MCF 10A (cell line): Measurements from ENCODE around the gene ELMO3. TPM values are rescaled to one million over a fixed set of nuclear protein-coding genes. Genes with fewer than 3 reads are reported as not detected.

Experiments used
- BruUV-seq: library from RNA; stranded (reverse); fragments of 400-500 nt; replicated peaks from 2 replicates; lab custom pipeline; 2021; lab: Mats Ljungman, UMichigan
- CTCF ChIA-PET: fragments of 300-600 bp; sonication (Branson Sonifier 250); formaldehyde crosslinking; extraction: SDS; loops from one replicate; lab custom pipeline; 2021; ENCODE audit warnings: antibody characterized with exemption, inconsistent platforms; lab: Yijun Ruan, JAX
- POLR2A ChIA-PET: fragments of 300-600, 350-650 bp; sonication (Branson Sonifier 250); formaldehyde crosslinking; extraction: SDS; loops from one replicate; lab custom pipeline; 2020; ENCODE audit warnings: antibody characterized with exemption, inconsistent platforms; lab: Yijun Ruan, JAX
- DNase-seq: peaks from one replicate; pipeline ENCODE4 v3.0.0-alpha.2; 2018; ENCODE audit not compliant: unreplicated experiment
- H3K27ac Mint-ChIP-seq: one replicate; pipeline ENCODE4 v1.8.0; 2022; ENCODE audit warnings: mild to moderate bottlenecking, low read depth, mixed read lengths; ENCODE audit not compliant: unreplicated experiment
- H3K27me3 Mint-ChIP-seq: one replicate; pipeline ENCODE4 v1.8.0; 2022; ENCODE audit warnings: mixed read lengths; ENCODE audit not compliant: insufficient read depth, unreplicated experiment
- H3K36me3 Mint-ChIP-seq: one replicate; pipeline ENCODE4 v1.8.0; 2022; ENCODE audit warnings: mild to moderate bottlenecking, moderate library complexity, mixed read lengths; ENCODE audit not compliant: insufficient read depth, unreplicated experiment
- H3K4me1 Mint-ChIP-seq: one replicate; pipeline ENCODE4 v1.8.0; 2022; ENCODE audit warnings: mixed read lengths; ENCODE audit not compliant: insufficient read depth, unreplicated experiment
- H3K4me3 Mint-ChIP-seq: one replicate; pipeline ENCODE4 v1.8.0; 2022; ENCODE audit warnings: mild to moderate bottlenecking, moderate library complexity, mixed read lengths; ENCODE audit not compliant: unreplicated experiment
- H3K9me3 Mint-ChIP-seq: one replicate; pipeline ENCODE4 v1.8.0; 2022; ENCODE audit warnings: mixed read lengths; ENCODE audit not compliant: unreplicated experiment
- intact Hi-C: fragments of 100-400 bp; cut with micrococcal nuclease; formaldehyde crosslinking; loops from 2 replicates; pipeline ENCODE4 v1.14.1; 2022
- total RNA-seq: library from RNA; stranded (reverse); gene quantifications from 2 replicates; pipeline ENCODE4 v1.2.3, GENCODE V29; 2022
- TF ChIP-seq, protein P1 (sequence below): fragments of 200-600 bp; IDR thresholded peaks from one replicate; pipeline ENCODE4 v1.8.0; 2022; ENCODE audit warnings: antibody characterized with exemption, mild to moderate bottlenecking; ENCODE audit not compliant: unreplicated experiment

The ELMO3 gene
- total RNA-seq, 1 experiment from 2014 or later, result 12.0 TPM

DNA sequence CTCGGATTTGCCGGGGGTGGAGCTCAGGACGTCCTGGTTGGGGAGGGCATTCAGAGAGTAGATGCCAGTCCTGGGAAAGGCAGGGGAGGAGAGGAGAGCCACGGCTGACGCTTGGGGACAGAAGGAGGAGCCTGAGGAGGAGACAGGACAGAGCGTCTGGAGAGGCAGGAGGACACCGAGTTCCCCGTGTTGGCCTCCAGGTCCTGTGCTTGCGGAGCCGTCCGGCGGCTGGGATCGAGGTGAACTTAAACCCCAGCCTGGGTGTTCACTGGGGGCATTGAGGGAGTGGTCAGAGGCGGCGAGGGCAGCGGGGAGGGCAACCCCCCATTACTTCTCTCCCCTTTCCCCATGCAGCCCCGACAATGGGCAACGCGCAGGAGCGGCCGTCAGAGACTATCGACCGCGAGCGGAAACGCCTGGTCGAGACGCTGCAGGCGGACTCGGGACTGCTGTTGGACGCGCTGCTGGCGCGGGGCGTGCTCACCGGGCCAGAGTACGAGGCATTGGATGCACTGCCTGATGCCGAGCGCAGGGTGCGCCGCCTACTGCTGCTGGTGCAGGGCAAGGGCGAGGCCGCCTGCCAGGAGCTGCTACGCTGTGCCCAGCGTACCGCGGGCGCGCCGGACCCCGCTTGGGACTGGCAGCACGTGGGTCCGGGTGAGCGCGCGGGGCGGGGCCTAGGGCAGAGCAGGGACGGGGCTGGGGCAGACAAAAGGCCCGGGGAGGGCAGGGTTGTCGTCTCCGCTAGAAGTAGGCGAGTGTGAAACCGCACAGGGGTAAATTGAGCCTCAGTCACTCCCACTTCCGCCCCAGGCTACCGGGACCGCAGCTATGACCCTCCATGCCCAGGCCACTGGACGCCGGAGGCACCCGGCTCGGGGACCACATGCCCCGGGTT, 24.9 kb upstream of the ELMO3 start:
- no TSS peak for BruUV-seq
- Mint-ChIP-seq H3K9me3 (no peaks in the 10 kb centered on the region), H3K4me1 (peaks cover 61% of the 10 kb centered on the region), H3K27ac (peak overlapping the region; percentile 79), H3K4me3 (peak overlapping the region; percentile 81), H3K36me3 (peaks cover 30% of the 10 kb centered on the region), H3K27me3 (no peaks in the 10 kb centered on the region)
- CTCF ChIA-PET, result interaction anchor here (0.6 to 2.5 kb wide), 18 partner anchors 8 to 373 kb away, joined by 3 to 12 read pairs (median 4); partner anchors contain the start of genes FBXL8, MATCAP1, TERB1 and TRADD
- DNase-seq, result peak; percentile 91
- intact Hi-C loops, result no loop called here
- POLR2A ChIA-PET, result interaction anchor here (0.6 to 6.5 kb wide), 18 partner anchors 10 to 388 kb away, joined by 3 to 94 read pairs (median 6); partner anchors contain the start of genes E2F4, EXOC3L1, FBXL8 and FHOD1
- TF ChIP-seq, protein P1, sequence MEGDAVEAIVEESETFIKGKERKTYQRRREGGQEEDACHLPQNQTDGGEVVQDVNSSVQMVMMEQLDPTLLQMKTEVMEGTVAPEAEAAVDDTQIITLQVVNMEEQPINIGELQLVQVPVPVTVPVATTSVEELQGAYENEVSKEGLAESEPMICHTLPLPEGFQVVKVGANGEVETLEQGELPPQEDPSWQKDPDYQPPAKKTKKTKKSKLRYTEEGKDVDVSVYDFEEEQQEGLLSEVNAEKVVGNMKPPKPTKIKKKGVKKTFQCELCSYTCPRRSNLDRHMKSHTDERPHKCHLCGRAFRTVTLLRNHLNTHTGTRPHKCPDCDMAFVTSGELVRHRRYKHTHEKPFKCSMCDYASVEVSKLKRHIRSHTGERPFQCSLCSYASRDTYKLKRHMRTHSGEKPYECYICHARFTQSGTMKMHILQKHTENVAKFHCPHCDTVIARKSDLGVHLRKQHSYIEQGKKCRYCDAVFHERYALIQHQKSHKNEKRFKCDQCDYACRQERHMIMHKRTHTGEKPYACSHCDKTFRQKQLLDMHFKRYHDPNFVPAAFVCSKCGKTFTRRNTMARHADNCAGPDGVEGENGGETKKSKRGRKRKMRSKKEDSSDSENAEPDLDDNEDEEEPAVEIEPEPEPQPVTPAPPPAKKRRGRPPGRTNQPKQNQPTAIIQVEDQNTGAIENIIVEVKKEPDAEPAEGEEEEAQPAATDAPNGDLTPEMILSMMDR, result peak; percentile 8

DNA sequence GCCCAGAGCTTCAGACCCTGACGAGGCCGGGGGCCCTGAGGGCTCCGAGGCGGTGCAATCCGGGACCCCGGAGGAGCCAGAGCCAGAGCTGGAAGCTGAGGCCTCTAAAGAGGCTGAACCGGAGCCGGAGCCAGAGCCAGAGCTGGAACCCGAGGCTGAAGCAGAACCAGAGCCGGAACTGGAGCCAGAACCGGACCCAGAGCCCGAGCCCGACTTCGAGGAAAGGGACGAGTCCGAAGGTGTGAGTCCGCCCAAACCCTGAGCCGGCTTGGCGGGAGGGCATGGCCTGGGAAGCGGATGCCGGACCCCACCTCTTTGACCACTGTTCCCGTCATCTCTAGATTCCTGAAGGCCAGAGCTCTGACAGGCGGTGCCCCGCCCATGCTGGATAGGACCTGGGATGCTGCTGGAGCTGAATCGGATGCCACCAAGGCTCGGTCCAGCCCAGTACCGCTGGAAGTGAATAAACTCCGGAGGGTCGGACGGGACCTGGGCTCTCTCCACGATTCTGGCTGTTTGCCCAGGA, 24.2 kb upstream of the ELMO3 start:
- POLR2A ChIA-PET, result interaction anchor here (0.5 to 6.5 kb wide), 14 partner anchors 9 to 387 kb away, joined by 3 to 94 read pairs (median 8); partner anchors contain the start of genes E2F4, EXOC3L1, FBXL8 and FHOD1
- Mint-ChIP-seq H3K36me3 (peaks cover 30% of the 10 kb centered on the region), H3K4me3 (peak overlapping the region; percentile 81), H3K27me3 (no peaks in the 10 kb centered on the region), H3K4me1 (peaks cover 59% of the 10 kb centered on the region), H3K9me3 (no peaks in the 10 kb centered on the region), H3K27ac (peak overlapping the region; percentile 79)
- BruUV-seq, result no TSS peak
- intact Hi-C loops, result no loop called here
- CTCF ChIA-PET, result interaction anchor here (0.6 to 2.7 kb wide), 12 partner anchors 9 to 657 kb away, joined by 3 to 17 read pairs (median 4); partner anchors contain the start of genes ELMO3 and MATCAP1
- no peak for DNase-seq
- TF ChIP-seq, protein P1, result no peak

GRCh38 chr16:67176662-67177061, 22.3 kb upstream of the ELMO3 start:
- Mint-ChIP-seq H3K36me3 (peaks cover 30% of the 10 kb centered on the region), H3K27ac (no peak overlapping the region), H3K4me1 (peaks cover 45% of the 10 kb centered on the region), H3K4me3 (no peak overlapping the region), H3K9me3 (no peaks in the 10 kb centered on the region), H3K27me3 (no peaks in the 10 kb centered on the region)
- intact Hi-C loops, result no loop called here
- TF ChIP-seq, protein P1, result no peak
- POLR2A ChIA-PET, result interaction anchor here (0.6 to 6.5 kb wide), 9 partner anchors 8 to 152 kb away, joined by 3 to 94 read pairs (median 8); partner anchors contain the start of genes E2F4, FBXL8, MATCAP1 and TMEM208
- no peak for DNase-seq
- no TSS peak for BruUV-seq
- CTCF ChIA-PET, result interaction anchor here (0.7 to 2.7 kb wide), 5 partner anchors 13 to 274 kb away, joined by 3 to 17 read pairs (median 3); partner anchors contain the start of genes ELMO3 and EXOC3L1
